HL-60 (cell line): ENCODE results near the gene COL4A2.

Source experiments
- DNase-seq, 2 experiments: peaks; one replicate each; pipeline ENCODE4 v3.0.0-alpha.2; 2010 to 2020; ENCODE audit warnings: low read depth in 1 of 2, low spot score in 1 of 2
- H3K27ac ChIP-seq: fragments of 250-450 bp; sonication (Bioruptor Pico); replicated peaks from 2 replicates; pipeline ENCODE4 v1.5.1; 2020; ENCODE audit warnings: mild to moderate bottlenecking, moderate library complexity
- H3K27me3 ChIP-seq: fragments of 250-450 bp; sonication (Bioruptor Pico); 2 replicates; pipeline ENCODE4 v1.5.1; 2021; ENCODE audit warnings: mild to moderate bottlenecking, moderate library complexity; ENCODE audit not compliant: insufficient read depth, poor library complexity, severe bottlenecking
- H3K4me3 ChIP-seq: replicated peaks from 2 replicates; pipeline ENCODE4 v1.5.1; 2011; ENCODE audit warnings: mild to moderate bottlenecking, control low read depth, low read length; ENCODE audit not compliant: insufficient read depth
- GABPA ChIP-seq: IDR thresholded peaks from 2 replicates; pipeline ENCODE4 v1.6.1; 2012; ENCODE audit warnings: low read depth
- POLR2AphosphoS5 ChIP-seq: IDR thresholded peaks from 2 replicates; pipeline ENCODE4 v1.6.1; 2012; ENCODE audit warnings: low read depth
- SPI1 ChIP-seq: IDR thresholded peaks from 2 replicates; pipeline ENCODE4 v1.6.1; 2012; ENCODE audit warnings: low read depth, mild to moderate bottlenecking, borderline replicate concordance
- TF ChIP-seq, protein P1 (sequence below): IDR thresholded peaks from 2 replicates; pipeline ENCODE4 v1.6.1; 2012; ENCODE audit warnings: low read depth; ENCODE audit not compliant: insufficient replicate concordance
- TF ChIP-seq, protein P2 (sequence below): IDR thresholded peaks from one replicate; pipeline ENCODE4 v1.5.1; 2011; ENCODE audit warnings: low read length, control low read depth, inconsistent platforms; ENCODE audit not compliant: insufficient read depth

The COL4A2 gene

DNA sequence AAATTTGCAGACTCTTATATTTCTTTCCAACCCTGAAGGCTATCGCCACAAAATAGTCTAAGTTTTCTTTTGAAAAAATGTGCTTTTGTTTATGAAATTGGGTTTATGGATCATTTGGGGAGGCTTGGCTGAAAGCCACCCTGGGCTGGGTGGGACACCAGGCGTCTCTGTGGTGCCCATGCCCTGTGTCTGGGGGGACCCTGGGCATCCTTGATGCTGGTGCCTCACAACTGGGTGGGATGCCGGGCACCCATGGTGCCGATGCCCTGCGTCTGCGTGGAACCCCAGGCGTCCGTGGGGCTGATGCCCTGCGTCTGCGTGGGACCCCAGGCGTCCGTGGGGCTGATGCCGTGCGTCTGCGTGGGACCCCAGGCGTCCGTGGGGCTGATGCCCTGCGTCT lies 149.5 kb downstream of the COL4A2 start:
- no peak overlapping the region for H3K27ac ChIP-seq
- TF ChIP-seq GABPA: no peak

DNA sequence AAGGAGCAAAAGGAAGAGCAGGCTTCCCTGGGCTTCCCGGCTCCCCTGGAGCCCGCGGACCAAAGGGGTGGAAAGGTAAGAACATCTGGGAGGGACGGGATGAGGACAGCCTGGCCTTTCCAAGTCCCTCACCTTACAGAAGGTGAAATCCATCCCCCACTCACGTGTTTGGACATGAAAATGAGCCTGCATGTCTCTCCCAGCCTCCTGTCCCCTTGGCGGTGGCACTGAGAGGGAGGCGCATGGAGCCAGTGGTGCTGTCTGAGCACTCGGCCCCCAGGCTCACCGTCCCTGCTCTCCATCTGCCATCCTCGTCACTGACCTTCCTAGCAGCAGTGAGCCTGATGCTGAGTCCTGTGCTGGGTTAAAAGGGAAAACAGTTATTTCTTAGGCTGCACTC lies 150.3 kb downstream of the COL4A2 start:
- TF ChIP-seq POLR2AphosphoS5: no peak
- TF ChIP-seq, protein P1, sequence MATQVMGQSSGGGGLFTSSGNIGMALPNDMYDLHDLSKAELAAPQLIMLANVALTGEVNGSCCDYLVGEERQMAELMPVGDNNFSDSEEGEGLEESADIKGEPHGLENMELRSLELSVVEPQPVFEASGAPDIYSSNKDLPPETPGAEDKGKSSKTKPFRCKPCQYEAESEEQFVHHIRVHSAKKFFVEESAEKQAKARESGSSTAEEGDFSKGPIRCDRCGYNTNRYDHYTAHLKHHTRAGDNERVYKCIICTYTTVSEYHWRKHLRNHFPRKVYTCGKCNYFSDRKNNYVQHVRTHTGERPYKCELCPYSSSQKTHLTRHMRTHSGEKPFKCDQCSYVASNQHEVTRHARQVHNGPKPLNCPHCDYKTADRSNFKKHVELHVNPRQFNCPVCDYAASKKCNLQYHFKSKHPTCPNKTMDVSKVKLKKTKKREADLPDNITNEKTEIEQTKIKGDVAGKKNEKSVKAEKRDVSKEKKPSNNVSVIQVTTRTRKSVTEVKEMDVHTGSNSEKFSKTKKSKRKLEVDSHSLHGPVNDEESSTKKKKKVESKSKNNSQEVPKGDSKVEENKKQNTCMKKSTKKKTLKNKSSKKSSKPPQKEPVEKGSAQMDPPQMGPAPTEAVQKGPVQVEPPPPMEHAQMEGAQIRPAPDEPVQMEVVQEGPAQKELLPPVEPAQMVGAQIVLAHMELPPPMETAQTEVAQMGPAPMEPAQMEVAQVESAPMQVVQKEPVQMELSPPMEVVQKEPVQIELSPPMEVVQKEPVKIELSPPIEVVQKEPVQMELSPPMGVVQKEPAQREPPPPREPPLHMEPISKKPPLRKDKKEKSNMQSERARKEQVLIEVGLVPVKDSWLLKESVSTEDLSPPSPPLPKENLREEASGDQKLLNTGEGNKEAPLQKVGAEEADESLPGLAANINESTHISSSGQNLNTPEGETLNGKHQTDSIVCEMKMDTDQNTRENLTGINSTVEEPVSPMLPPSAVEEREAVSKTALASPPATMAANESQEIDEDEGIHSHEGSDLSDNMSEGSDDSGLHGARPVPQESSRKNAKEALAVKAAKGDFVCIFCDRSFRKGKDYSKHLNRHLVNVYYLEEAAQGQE: no peak
- TF ChIP-seq GABPA: no peak
- Histone ChIP-seq H3K27ac (no peak overlapping the region), H3K4me3 (no peak overlapping the region), H3K27me3 (no peaks in the 10 kb centered on the region)
- no peak for DNase-seq

More for the DNA sequence above, 149.5 kb downstream of the COL4A2 start:
- Histone ChIP-seq H3K27me3 (no peaks in the 10 kb centered on the region), H3K4me3 (no peak overlapping the region)
- DNase-seq: no peak

DNA sequence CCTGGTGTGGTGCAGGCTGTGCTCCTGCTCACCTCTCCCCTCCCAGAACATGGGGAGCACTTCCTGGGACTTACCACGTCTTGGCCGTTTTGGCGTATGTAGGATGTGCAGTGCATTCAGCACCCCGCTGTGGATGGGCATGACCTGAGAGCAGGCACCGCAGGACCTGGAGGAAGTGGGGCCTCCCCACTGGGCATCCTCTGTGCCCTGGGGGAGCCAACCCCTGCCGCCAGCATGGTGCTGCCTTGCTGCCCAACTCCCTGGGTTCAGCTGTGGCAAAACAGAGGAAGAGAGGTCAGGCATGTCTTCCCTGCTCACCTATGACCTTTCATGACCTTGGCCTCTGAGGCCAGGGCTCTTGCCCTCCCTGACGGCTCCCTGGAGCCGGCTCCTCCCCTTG lies 150.9 kb downstream of the COL4A2 start:
- TF ChIP-seq SPI1 (no peak), GABPA (no peak), POLR2AphosphoS5 (no peak)
- TF ChIP-seq, protein P2, sequence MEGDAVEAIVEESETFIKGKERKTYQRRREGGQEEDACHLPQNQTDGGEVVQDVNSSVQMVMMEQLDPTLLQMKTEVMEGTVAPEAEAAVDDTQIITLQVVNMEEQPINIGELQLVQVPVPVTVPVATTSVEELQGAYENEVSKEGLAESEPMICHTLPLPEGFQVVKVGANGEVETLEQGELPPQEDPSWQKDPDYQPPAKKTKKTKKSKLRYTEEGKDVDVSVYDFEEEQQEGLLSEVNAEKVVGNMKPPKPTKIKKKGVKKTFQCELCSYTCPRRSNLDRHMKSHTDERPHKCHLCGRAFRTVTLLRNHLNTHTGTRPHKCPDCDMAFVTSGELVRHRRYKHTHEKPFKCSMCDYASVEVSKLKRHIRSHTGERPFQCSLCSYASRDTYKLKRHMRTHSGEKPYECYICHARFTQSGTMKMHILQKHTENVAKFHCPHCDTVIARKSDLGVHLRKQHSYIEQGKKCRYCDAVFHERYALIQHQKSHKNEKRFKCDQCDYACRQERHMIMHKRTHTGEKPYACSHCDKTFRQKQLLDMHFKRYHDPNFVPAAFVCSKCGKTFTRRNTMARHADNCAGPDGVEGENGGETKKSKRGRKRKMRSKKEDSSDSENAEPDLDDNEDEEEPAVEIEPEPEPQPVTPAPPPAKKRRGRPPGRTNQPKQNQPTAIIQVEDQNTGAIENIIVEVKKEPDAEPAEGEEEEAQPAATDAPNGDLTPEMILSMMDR: no peak
- TF ChIP-seq, protein P1: no peak
- DNase-seq: no peak
- no peaks in the 10 kb centered on the region for H3K27me3 ChIP-seq
- H3K27ac ChIP-seq: no peak overlapping the region
- no peak overlapping the region for H3K4me3 ChIP-seq

DNA sequence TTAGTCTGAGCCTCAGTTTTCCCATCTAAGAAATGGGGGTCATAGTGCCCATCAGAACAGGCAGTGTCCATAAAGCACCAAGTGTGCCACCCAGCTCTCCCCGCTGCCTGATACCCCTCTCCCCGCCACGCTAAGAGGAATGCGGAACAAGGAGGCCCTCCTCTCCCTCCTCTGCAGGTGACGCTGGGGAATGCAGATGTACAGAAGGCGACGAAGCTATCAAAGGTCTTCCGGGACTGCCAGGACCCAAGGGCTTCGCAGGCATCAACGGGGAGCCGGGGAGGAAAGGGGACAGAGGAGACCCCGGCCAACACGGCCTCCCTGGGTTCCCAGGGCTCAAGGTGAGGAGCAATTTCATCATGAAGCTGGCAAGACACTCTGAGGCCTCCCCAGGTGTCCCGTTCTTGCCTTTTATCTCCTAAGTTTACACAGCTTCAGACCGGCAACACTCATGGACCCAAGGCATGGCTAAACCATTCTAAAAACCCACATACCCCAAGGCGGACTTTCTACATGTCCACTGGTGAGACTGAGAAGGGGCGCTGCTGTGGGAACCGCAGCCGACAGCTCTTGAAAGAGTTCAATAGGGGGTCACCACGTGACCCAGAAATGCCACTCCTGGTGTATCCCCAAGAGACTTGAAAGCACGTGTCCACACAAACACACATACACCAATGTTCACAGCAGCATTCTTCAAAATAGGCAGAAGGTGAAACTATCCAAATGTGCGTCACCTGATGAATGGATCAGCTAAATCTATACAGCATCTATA lies 151.7 kb downstream of the COL4A2 start:
- no peak for DNase-seq
- H3K27me3 ChIP-seq: no peaks in the 10 kb centered on the region

More for the DNA sequence above, 151.7 kb downstream of the COL4A2 start:
- Histone ChIP-seq H3K27ac (no peak overlapping the region), H3K4me3 (no peak overlapping the region)
- TF ChIP-seq SPI1: no peak
- TF ChIP-seq, protein P2: no peak
- no peak for TF ChIP-seq POLR2AphosphoS5
